ENCODE measurements around the gene VPS26C.

DNA sequence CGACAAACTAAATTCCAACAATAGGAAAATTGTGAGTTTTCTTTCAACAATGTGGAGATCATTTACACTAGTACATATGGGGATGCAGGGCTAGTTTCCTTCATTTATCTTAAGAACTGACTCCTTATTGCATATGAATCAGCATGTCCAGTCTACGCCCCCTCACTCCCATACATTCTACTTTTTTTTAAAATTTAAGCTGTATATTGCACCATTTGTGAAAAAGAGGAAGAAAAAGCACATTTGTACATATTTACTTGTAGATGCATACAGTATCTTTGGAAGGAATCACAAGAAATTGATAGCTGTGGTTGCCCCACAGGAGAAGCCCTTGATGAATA lies 15.9 kb downstream of the VPS26C start:
- TF ChIP-seq, protein P1, sequence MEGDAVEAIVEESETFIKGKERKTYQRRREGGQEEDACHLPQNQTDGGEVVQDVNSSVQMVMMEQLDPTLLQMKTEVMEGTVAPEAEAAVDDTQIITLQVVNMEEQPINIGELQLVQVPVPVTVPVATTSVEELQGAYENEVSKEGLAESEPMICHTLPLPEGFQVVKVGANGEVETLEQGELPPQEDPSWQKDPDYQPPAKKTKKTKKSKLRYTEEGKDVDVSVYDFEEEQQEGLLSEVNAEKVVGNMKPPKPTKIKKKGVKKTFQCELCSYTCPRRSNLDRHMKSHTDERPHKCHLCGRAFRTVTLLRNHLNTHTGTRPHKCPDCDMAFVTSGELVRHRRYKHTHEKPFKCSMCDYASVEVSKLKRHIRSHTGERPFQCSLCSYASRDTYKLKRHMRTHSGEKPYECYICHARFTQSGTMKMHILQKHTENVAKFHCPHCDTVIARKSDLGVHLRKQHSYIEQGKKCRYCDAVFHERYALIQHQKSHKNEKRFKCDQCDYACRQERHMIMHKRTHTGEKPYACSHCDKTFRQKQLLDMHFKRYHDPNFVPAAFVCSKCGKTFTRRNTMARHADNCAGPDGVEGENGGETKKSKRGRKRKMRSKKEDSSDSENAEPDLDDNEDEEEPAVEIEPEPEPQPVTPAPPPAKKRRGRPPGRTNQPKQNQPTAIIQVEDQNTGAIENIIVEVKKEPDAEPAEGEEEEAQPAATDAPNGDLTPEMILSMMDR (IDR thresholded peaks at IDR 0.05) = no peak
- no peak for TF ChIP-seq POLR2A (IDR thresholded peaks at IDR 0.05)
